Measurements from ENCODE around the gene TMEM151B.

- TF ChIP-seq EZH2 (IDR thresholded peaks at IDR 0.05; ENCODE audit: borderline replicate concordance, control insufficient read depth, low read depth, low read length) (no peak), CEBPZ (IDR thresholded peaks at IDR 0.05; ENCODE audit: low read depth, low read length) (no peak), CTCF (IDR thresholded peaks at IDR 0.05 in 2 of 3, conservative IDR thresholded peaks at IDR 0.05 in 1 of 3; ENCODE audit: control insufficient read depth in 2 of 3, extremely low read depth in 1 of 3, insufficient read depth in 1 of 3, low read depth in 3 of 3, low read length in 3 of 3) (peak; percentile 84 to 97 (median 88); a peak in 5 of 6 replicates), POLR2A (IDR thresholded peaks at IDR 0.05; ENCODE audit: low read depth, low read length) (no peak; the same call in 1 of the 2 replicates), SIN3A (IDR thresholded peaks at IDR 0.05; ENCODE audit: low read depth, low read length) (no peak), CREB1 (IDR thresholded peaks at IDR 0.05; ENCODE audit: low read depth) (no peak), RELB (IDR thresholded peaks at IDR 0.05; ENCODE audit: low read depth) (peak; percentile 54; the same call in 1 of the 2 replicates), SUZ12 (IDR thresholded peaks at IDR 0.05; ENCODE audit: unreplicated experiment) (no peak), RAD21 (IDR thresholded peaks at IDR 0.05; ENCODE audit: insufficient read depth, low read depth, low read length) (peak; percentile 65), MYC (IDR thresholded peaks at IDR 0.05; ENCODE audit: insufficient read depth, insufficient read length, insufficient replicate concordance, low read length, severe bottlenecking) (no peak), CHD2 (IDR thresholded peaks at IDR 0.05; ENCODE audit: borderline replicate concordance, low read depth, low read length) (0 out of 2 replicates have a peak, but pooled peaks have one; percentile 40), YBX1 (IDR thresholded peaks at IDR 0.05) (no peak), NR2F1 (conservative IDR thresholded peaks at IDR 0.05) (no peak)
- TF ChIP-seq, protein P1, sequence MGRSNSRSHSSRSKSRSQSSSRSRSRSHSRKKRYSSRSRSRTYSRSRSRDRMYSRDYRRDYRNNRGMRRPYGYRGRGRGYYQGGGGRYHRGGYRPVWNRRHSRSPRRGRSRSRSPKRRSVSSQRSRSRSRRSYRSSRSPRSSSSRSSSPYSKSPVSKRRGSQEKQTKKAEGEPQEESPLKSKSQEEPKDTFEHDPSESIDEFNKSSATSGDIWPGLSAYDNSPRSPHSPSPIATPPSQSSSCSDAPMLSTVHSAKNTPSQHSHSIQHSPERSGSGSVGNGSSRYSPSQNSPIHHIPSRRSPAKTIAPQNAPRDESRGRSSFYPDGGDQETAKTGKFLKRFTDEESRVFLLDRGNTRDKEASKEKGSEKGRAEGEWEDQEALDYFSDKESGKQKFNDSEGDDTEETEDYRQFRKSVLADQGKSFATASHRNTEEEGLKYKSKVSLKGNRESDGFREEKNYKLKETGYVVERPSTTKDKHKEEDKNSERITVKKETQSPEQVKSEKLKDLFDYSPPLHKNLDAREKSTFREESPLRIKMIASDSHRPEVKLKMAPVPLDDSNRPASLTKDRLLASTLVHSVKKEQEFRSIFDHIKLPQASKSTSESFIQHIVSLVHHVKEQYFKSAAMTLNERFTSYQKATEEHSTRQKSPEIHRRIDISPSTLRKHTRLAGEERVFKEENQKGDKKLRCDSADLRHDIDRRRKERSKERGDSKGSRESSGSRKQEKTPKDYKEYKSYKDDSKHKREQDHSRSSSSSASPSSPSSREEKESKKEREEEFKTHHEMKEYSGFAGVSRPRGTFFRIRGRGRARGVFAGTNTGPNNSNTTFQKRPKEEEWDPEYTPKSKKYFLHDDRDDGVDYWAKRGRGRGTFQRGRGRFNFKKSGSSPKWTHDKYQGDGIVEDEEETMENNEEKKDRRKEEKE (IDR thresholded peaks at IDR 0.05), result no peak
Measured at GRCh38 chr6:44221291-44221960, 48.8 kb upstream of the TMEM151B start.

Data from GM12878 (cell line).